HCT116 (cell line): Measurements from ENCODE around the gene LGR6. TPM values are rescaled to one million over a fixed set of nuclear protein-coding genes. Genes with fewer than 3 reads are reported as not detected.
"Not testable (repeated sequence)": the region's sequence is repeated elsewhere in the genome, so short reads cannot be mapped to it uniquely, and the experiment has no call there.

Experiments used
- ATAC-seq: fragments of 200-7000 bp; cut with Tn5 transposase; 2 replicates; pipeline ENCODE4 v1.9.1; 2020; ENCODE audit warnings: mild to moderate bottlenecking, moderate library complexity
- BruUV-seq: library from RNA; stranded (reverse); fragments of 400-500 nt; replicated peaks from 2 replicates; lab custom pipeline; 2021; lab: Mats Ljungman, UMichigan
- CTCF ChIA-PET: fragments of 300-600 bp; sonication (Branson Sonifier 250); formaldehyde crosslinking; loops from one replicate; lab custom pipeline; 2021; ENCODE audit warnings: antibody characterized with exemption; lab: Charles Lee
- POLR2A ChIA-PET: fragments of 300-600, 350-600 bp; sonication (Branson Sonifier 250); formaldehyde crosslinking; loops from one replicate; lab custom pipeline; 2021; ENCODE audit warnings: antibody characterized with exemption; lab: Charles Lee
- RAD21 ChIA-PET, 2 experiments: fragments of 300-600 bp; sonication (Branson Sonifier 250); formaldehyde crosslinking; loops; one replicate each; lab custom pipeline; 2023; ENCODE audit warnings: low total read pairs in 2 of 2; ENCODE audit not compliant: uncharacterized antibody in 2 of 2, unreplicated experiment in 2 of 2, low non-redundant PET in 1 of 2; lab: Charles Lee
- DNase-seq: peaks from one replicate; pipeline ENCODE4 v3.0.0-alpha.2; 2010; ENCODE audit warnings: low read depth, low spot score
- H2AFZ ChIP-seq: fragments of 200-600 bp; shearing (Covaris generic), sonication (generic); 2 replicates; pipeline ENCODE4 v1.6.1; 2017; ENCODE audit warnings: low read depth, mixed run types, mixed read lengths, antibody characterized with exemption, low read length; ENCODE audit not compliant: poor library complexity, severe bottlenecking
- H3K27ac ChIP-seq: 2 replicates; pipeline ENCODE4 v1.5.1; 2012; ENCODE audit warnings: low read depth, low read length
- H3K27me3 ChIP-seq: fragments of 200-600 bp; sonication (generic); 2 replicates; pipeline ENCODE4 v1.6.1; 2016; ENCODE audit warnings: mixed run types, low read length, mixed read lengths; ENCODE audit not compliant: insufficient read depth
- H3K36me3 ChIP-seq, 2 experiments: fragments of 200-500 bp in 1 of 2; fragments of 200-600 bp in 1 of 2; sonication (Bioruptor generic) in 1 of 2; sonication (generic) in 1 of 2; 2 replicates each; pipeline versions ENCODE4 v1.5.1 to v1.6.1; 2014 to 2016; ENCODE audit warnings: low read length in 2 of 2, inconsistent platforms in 1 of 2, mixed read lengths in 1 of 2, mixed run types in 1 of 2; ENCODE audit not compliant: insufficient read depth in 2 of 2, control insufficient read depth in 1 of 2
- H3K4me1 ChIP-seq, 2 experiments: fragments of 200-600 bp in 1 of 2; sonication (generic) in 1 of 2; 2 replicates each; pipeline versions ENCODE4 v1.5.1 to v1.6.1; 2012 to 2017; ENCODE audit warnings: low read length in 2 of 2, inconsistent platforms in 1 of 2, mild to moderate bottlenecking in 1 of 2, mixed read lengths in 1 of 2, mixed run types in 1 of 2, moderate library complexity in 1 of 2; ENCODE audit not compliant: insufficient read depth in 2 of 2, control insufficient read depth in 1 of 2
- H3K4me2 ChIP-seq: fragments of 200-600 bp; sonication (generic); 2 replicates; pipeline ENCODE4 v1.6.1; 2017; ENCODE audit warnings: mixed run types, low read length, mixed read lengths
- H3K4me3 ChIP-seq, 2 experiments: fragments of 200-600 bp in 1 of 2; sonication (generic) in 1 of 2; replicated peaks in 1 of 2; 2 replicates each; pipeline ENCODE4 v1.5.1; 2011 to 2016; ENCODE audit warnings: low read length in 2 of 2, control low read depth in 1 of 2, low read depth in 1 of 2, mild to moderate bottlenecking in 1 of 2, mixed read lengths in 1 of 2, mixed run types in 1 of 2
- H3K79me2 ChIP-seq: fragments of 200-600 bp; sonication (generic); 2 replicates; pipeline ENCODE4 v1.6.1; 2017; ENCODE audit warnings: mild to moderate bottlenecking, mixed run types, low read length, moderate library complexity, mixed read lengths; ENCODE audit not compliant: insufficient read depth
- H3K9ac ChIP-seq: fragments of 200-600 bp; sonication (generic); 2 replicates; pipeline ENCODE4 v1.6.1; 2016; ENCODE audit warnings: low read length, mixed read lengths
- H3K9me2 ChIP-seq: fragments of 200-600 bp; sonication (generic), shearing (Covaris generic); 2 replicates; pipeline ENCODE4 v1.6.1; 2017; ENCODE audit warnings: mixed run types, mild to moderate bottlenecking, moderate library complexity; ENCODE audit not compliant: insufficient read depth
- H3K9me3 ChIP-seq, 2 experiments: fragments of 200-500 bp in 1 of 2; fragments of 200-600 bp in 1 of 2; sonication (Bioruptor generic) in 1 of 2; sonication (generic) in 1 of 2; 2 replicates each; pipeline ENCODE4 v1.6.1; 2014 to 2017; ENCODE audit warnings: low read length in 2 of 2, mixed read lengths in 2 of 2, inconsistent platforms in 1 of 2, low read depth in 1 of 2, mild to moderate bottlenecking in 1 of 2, mixed run types in 1 of 2, moderate library complexity in 1 of 2; ENCODE audit not compliant: control insufficient read depth in 1 of 2, insufficient read depth in 1 of 2
- H4K20me1 ChIP-seq: fragments of 200-600 bp; sonication (generic), shearing (Covaris generic); 2 replicates; pipeline ENCODE4 v1.6.1; 2017; ENCODE audit warnings: mixed run types, mild to moderate bottlenecking, moderate library complexity; ENCODE audit not compliant: insufficient read depth
- EGR1 ChIP-seq: IDR thresholded peaks from 2 replicates; pipeline ENCODE4 v1.6.1; 2012; ENCODE audit warnings: low read depth
- ELF1 ChIP-seq: IDR thresholded peaks from 2 replicates; pipeline ENCODE4 v1.6.1; 2012; ENCODE audit warnings: low read depth, borderline replicate concordance
- EZH2 ChIP-seq: fragments of 200-600 bp; sonication (generic); IDR thresholded peaks from 2 replicates; pipeline ENCODE4 v1.6.1; 2017; ENCODE audit warnings: antibody characterized with exemption, mixed run types
- FOSL1 ChIP-seq: IDR thresholded peaks from 2 replicates; pipeline ENCODE4 v1.6.1; 2012; ENCODE audit warnings: low read depth
- JUND ChIP-seq: IDR thresholded peaks from 2 replicates; pipeline ENCODE4 v1.6.1; 2012
- SIN3A ChIP-seq: IDR thresholded peaks from 2 replicates; pipeline ENCODE4 v1.6.1; 2012; ENCODE audit warnings: low read depth
- SP1 ChIP-seq: IDR thresholded peaks from 2 replicates; pipeline ENCODE4 v1.6.1; 2012; ENCODE audit warnings: low read depth
- TCF7L2 ChIP-seq: IDR thresholded peaks from 2 replicates; pipeline ENCODE4 v1.7.0; 2011; ENCODE audit warnings: borderline replicate concordance, inconsistent platforms; ENCODE audit not compliant: insufficient read depth, insufficient read length; ENCODE audit errors: extremely low read depth
- ZNF274 ChIP-seq: fragments of 200-500 bp; sonication (Bioruptor generic); IDR thresholded peaks from 2 replicates; pipeline ENCODE4 v1.6.1; 2014; ENCODE audit warnings: mild to moderate bottlenecking, low read depth, low read length, inconsistent platforms
- intact Hi-C: fragments of 100-400 bp; cut with micrococcal nuclease; formaldehyde crosslinking; loops from 2 replicates; pipeline ENCODE4 v1.10.0; 2022
- total RNA-seq: library from RNA; stranded (reverse); gene quantifications from one replicate; pipeline ENCODE4 v1.2.1, GENCODE V29; 2021; ENCODE audit not compliant: unreplicated experiment
- TF ChIP-seq, protein P1 (sequence below): IDR thresholded peaks from 2 replicates; pipeline ENCODE4 v1.6.1; 2012; ENCODE audit warnings: low read depth
- TF ChIP-seq, protein P2 (sequence below): IDR thresholded peaks from 2 replicates; pipeline ENCODE4 v1.6.1; 2011; ENCODE audit warnings: mild to moderate bottlenecking, low read length, moderate library complexity; ENCODE audit not compliant: insufficient replicate concordance; ENCODE audit errors: extremely low read depth

LGR6 gene
- total RNA-seq, 1 experiment from 2014 or later = 0.20 TPM

DNA sequence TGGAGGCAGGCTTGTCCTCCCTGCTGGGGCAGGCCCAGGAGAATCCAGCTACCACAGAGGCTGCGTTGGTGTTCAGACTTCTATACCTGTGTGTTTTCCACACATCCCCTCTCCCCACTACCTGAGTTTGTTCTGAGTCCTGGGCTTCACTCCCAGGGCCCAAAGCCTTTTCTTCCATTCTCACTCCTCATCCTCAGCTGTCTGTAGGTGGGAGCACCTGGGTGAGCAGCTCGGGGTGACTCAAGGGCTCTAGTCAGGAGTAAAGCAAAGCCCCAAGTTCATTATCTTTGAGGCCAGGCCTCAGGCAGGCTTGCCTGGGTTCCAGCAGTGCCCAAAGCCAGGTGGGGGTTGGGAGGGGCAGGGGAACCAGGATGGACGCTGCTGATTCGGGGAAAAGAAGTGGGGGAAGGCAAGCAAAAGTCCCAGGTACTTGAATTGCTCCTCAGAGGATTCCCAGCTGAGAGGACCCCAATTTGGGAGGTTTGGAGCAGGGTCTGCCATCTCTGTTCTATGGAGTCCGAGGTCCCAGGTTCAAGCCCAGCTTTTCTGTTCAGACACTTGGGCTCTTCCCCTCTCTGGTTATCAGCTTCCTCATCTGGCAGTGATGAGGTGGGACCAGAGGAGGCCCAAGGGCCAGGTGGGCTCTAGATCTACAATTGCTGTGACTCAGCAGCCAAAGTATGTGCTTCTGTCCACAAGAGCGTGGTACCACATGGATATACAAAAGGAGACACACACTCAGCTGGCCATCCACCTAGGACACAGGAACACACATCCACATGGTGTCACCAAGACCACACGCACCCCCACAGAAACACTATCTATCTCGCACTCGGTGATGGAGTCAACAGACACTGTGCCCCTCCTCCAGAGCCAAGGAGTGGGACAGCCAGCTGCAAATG lies 27.4 kb upstream of the LGR6 start:
- Histone ChIP-seq H3K4me3 (no peak overlapping the region), H3K79me2 (no peaks in the 10 kb centered on the region), H3K9me3 (no peaks in the 10 kb centered on the region), H3K27ac (no peak overlapping the region), H4K20me1 (no peaks in the 10 kb centered on the region), H2AFZ (no peak overlapping the region), H3K9ac (no peak overlapping the region), H3K36me3 (no peaks in the 10 kb centered on the region), H3K9me2 (no peaks in the 10 kb centered on the region), H3K27me3 (no peaks in the 10 kb centered on the region), H3K4me1 (no peaks in the 10 kb centered on the region), H3K4me2 (no peak overlapping the region)
- CTCF ChIA-PET = no interaction called here
- ATAC-seq (no peak), DNase-seq (no peak)
- no TSS peak for BruUV-seq
- intact Hi-C loops = no loop called here
- TF ChIP-seq, protein P1, sequence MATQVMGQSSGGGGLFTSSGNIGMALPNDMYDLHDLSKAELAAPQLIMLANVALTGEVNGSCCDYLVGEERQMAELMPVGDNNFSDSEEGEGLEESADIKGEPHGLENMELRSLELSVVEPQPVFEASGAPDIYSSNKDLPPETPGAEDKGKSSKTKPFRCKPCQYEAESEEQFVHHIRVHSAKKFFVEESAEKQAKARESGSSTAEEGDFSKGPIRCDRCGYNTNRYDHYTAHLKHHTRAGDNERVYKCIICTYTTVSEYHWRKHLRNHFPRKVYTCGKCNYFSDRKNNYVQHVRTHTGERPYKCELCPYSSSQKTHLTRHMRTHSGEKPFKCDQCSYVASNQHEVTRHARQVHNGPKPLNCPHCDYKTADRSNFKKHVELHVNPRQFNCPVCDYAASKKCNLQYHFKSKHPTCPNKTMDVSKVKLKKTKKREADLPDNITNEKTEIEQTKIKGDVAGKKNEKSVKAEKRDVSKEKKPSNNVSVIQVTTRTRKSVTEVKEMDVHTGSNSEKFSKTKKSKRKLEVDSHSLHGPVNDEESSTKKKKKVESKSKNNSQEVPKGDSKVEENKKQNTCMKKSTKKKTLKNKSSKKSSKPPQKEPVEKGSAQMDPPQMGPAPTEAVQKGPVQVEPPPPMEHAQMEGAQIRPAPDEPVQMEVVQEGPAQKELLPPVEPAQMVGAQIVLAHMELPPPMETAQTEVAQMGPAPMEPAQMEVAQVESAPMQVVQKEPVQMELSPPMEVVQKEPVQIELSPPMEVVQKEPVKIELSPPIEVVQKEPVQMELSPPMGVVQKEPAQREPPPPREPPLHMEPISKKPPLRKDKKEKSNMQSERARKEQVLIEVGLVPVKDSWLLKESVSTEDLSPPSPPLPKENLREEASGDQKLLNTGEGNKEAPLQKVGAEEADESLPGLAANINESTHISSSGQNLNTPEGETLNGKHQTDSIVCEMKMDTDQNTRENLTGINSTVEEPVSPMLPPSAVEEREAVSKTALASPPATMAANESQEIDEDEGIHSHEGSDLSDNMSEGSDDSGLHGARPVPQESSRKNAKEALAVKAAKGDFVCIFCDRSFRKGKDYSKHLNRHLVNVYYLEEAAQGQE = no peak
- no peak for TF ChIP-seq JUND
- TF ChIP-seq SP1 = no peak
- no peak for TF ChIP-seq ELF1
- TF ChIP-seq EGR1 = no peak
- no peak for TF ChIP-seq FOSL1
- TF ChIP-seq EZH2 = no peak
- TF ChIP-seq ZNF274 = no peak
- TF ChIP-seq SIN3A = no peak
- TF ChIP-seq, protein P2, sequence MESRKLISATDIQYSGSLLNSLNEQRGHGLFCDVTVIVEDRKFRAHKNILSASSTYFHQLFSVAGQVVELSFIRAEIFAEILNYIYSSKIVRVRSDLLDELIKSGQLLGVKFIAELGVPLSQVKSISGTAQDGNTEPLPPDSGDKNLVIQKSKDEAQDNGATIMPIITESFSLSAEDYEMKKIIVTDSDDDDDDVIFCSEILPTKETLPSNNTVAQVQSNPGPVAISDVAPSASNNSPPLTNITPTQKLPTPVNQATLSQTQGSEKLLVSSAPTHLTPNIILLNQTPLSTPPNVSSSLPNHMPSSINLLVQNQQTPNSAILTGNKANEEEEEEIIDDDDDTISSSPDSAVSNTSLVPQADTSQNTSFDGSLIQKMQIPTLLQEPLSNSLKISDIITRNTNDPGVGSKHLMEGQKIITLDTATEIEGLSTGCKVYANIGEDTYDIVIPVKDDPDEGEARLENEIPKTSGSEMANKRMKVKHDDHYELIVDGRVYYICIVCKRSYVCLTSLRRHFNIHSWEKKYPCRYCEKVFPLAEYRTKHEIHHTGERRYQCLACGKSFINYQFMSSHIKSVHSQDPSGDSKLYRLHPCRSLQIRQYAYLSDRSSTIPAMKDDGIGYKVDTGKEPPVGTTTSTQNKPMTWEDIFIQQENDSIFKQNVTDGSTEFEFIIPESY = no peak
- no peak for TF ChIP-seq TCF7L2
- POLR2A ChIA-PET = no interaction called here
- RAD21 ChIA-PET = no interaction called here

DNA sequence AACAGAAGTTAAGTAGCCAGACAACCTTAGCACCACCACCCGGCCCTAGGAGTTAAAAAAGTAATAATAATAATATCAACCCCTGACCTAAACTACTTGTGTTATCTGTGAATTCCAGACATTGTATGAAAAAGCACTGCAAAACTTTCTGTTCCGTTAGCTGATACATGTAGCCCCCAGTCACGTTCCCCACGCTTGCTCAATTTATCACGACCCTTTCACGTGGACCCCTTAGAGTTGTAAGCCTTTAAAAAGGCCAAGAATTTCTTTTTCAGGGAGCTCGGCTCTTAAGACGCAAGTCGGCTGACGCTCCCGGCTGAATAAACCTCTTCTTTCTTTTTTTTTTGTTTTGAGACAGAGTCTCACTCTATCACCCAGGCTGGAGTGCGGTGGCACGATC lies 26.5 kb upstream of the LGR6 start:
- BruUV-seq, H3K36me3 ChIP-seq, H3K27me3 ChIP-seq, H3K9ac ChIP-seq, H3K9me2 ChIP-seq, H3K27ac ChIP-seq, CTCF ChIA-PET, POLR2A ChIA-PET, ATAC-seq, DNase-seq, RAD21 ChIA-PET, H3K79me2 ChIP-seq, H3K9me3 ChIP-seq, H3K4me2 ChIP-seq, H4K20me1 ChIP-seq, H3K4me1 ChIP-seq, intact Hi-C loops, H2AFZ ChIP-seq, H3K4me3 ChIP-seq: not testable (repeated sequence)
